ENCODE data around the gene AMBRA1. TPM values are rescaled to one million over a fixed set of nuclear protein-coding genes. Genes with fewer than 3 reads are reported as not detected.

AMBRA1 gene
- polyA plus RNA-seq, 1 of the 3 experiments (the other 2 are of a cell fraction) = 10.4 TPM

DNA sequence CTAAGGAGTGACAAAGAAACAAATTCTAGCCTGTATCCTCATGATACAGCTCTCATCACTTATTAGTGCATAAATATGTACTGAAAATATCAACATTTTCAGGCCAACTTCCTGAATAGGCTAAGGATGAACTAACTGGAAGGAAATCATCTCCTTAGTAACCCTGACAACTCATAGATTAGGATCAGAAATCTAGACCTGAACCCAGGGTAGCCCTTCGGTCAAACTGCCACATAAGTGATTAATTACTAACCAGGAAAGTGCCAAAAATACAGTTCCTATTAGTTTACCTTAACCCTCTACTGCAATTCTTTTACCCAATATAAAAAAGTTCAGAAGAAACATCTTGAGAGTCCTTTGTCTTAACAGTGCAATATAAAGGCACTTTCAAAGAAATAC is 40.0 kb downstream of the AMBRA1 start:
- TF ChIP-seq YY1 (IDR thresholded peaks at IDR 0.05; ENCODE audit: low read depth) (no peak), MEF2A (IDR thresholded peaks at IDR 0.05; ENCODE audit: borderline replicate concordance, low read depth) (no peak), PBX3 (IDR thresholded peaks at IDR 0.05) (peak; percentile 59), FOXJ3 (CRISPR knock-in tag; IDR thresholded peaks at IDR 0.05) (no peak), RXRA (IDR thresholded peaks at IDR 0.05; ENCODE audit: borderline replicate concordance, low read depth) (peak; percentile 62; the same call in 1 of the 2 replicates), CHD2 (IDR thresholded peaks at IDR 0.05; ENCODE audit: low read length, partially characterized antibody) (no peak)
- H3K27ac ChIP-seq (ENCODE audit: low read depth in 2 of 2, low read length in 1 of 2) = peak overlapping the region; percentile 23 to 81; a peak in 3 of 4 replicates
- H3K9me2 ChIP-seq = no peaks in the 10 kb centered on the region
- H3K9me3 ChIP-seq = no peaks in the 10 kb centered on the region
- no peak overlapping the region for H3K4me3 ChIP-seq (ENCODE audit: low read depth in 2 of 2, low read length in 1 of 2)
- H3K36me3 ChIP-seq (replicated peaks in 1 of 2; ENCODE audit: control insufficient read depth in 1 of 2, insufficient read depth in 2 of 2, low read length in 1 of 2) = no peaks in the 10 kb centered on the region
- no peaks in the 10 kb centered on the region for H3K27me3 ChIP-seq (ENCODE audit: insufficient read depth)
- POLR2A ChIA-PET = no interaction called here
- no peak overlapping the region for H2AFZ ChIP-seq (ENCODE audit: low read depth)
- H3K4me1 ChIP-seq (ENCODE audit: control insufficient read depth in 1 of 2, insufficient read depth in 2 of 2, low read depth in 1 of 2, low read length in 1 of 2) = peaks cover 0 to 32% of the 10 kb centered on the region in 2 experiments; a peak in 3 of 4 replicates
- no peak for DNase-seq
- peaks cover 11% of the 10 kb centered on the region for H3F3A ChIP-seq (replicated peaks; ENCODE audit: insufficient read depth)
- peaks cover 96% of the 10 kb centered on the region for H3K79me2 ChIP-seq (ENCODE audit: insufficient read depth)
- peak overlapping the region; percentile 61 for H3K4me2 ChIP-seq
- peak overlapping the region; percentile 28; the same call in 1 of the 2 replicates for H3K9ac ChIP-seq
- peaks cover 29% of the 10 kb centered on the region; the same call in 1 of the 2 replicates for H4K20me1 ChIP-seq (ENCODE audit: insufficient read depth)
- CTCF ChIA-PET = interaction anchor here (0.9 to 2.0 kb wide), 4 partner anchors 13 to 164 kb away, joined by 3 to 5 read pairs (median 4); no protein-coding TSS in a partner anchor
- WGBS (ENCODE audit: low lambda C conversion rate) = 6% methylated on average over 1 of the region's 1 CpG

DNA sequence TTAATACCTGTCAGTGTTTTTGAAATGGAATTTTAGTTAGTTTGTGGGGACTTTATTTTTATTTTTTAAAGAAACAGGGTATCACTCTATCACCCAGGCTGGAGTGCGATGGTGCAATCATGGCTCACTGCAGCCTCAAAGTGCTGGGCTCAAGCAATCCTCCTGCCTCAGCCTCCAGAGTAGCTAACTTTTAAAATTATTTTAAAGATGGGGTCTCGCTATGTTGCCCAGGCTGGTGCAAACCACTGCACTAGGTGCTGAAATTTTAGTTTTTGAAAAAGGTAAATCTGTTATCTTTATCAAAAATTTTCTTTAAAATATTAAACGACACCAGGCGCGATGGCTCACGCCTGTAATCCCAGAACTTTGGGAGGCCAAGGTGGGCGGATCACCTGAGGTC is 42.6 kb downstream of the AMBRA1 start:
- Histone ChIP-seq H3K27me3 (ENCODE audit: insufficient read depth) (no peaks in the 10 kb centered on the region), H3K79me2 (ENCODE audit: insufficient read depth) (peaks cover 83% of the 10 kb centered on the region), H3K4me3 (ENCODE audit: low read depth in 2 of 2, low read length in 1 of 2) (no peak overlapping the region), H3K27ac (ENCODE audit: low read depth in 2 of 2, low read length in 1 of 2) (no peak overlapping the region), H3F3A (replicated peaks; ENCODE audit: insufficient read depth) (peaks cover 11% of the 10 kb centered on the region), H3K36me3 (replicated peaks in 1 of 2; ENCODE audit: control insufficient read depth in 1 of 2, insufficient read depth in 2 of 2, low read length in 1 of 2) (peaks cover 7 to 13% of the 10 kb centered on the region in 2 experiments), H4K20me1 (ENCODE audit: insufficient read depth) (peaks cover 20% of the 10 kb centered on the region; the same call in 1 of the 2 replicates), H3K4me2 (no peak overlapping the region), H3K9ac (no peak overlapping the region), H3K9me3 (no peaks in the 10 kb centered on the region), H2AFZ (ENCODE audit: low read depth) (no peak overlapping the region), H3K4me1 (ENCODE audit: control insufficient read depth in 1 of 2, insufficient read depth in 2 of 2, low read depth in 1 of 2, low read length in 1 of 2) (peaks cover 0 to 32% of the 10 kb centered on the region in 2 experiments; a peak in 3 of 4 replicates), H3K9me2 (no peaks in the 10 kb centered on the region)
- no peak for DNase-seq
- POLR2A ChIA-PET = no interaction called here
- WGBS (ENCODE audit: low lambda C conversion rate) = 95% methylated on average over 7 of the region's 7 CpGs
- CTCF ChIA-PET = interaction anchor here (1.0 to 4.7 kb wide), 2 partner anchors 10 to 163 kb away, joined by 3 to 25 read pairs; no protein-coding TSS in a partner anchor
- no peak for TF ChIP-seq CHD2 (IDR thresholded peaks at IDR 0.05; ENCODE audit: low read length, partially characterized antibody)

DNA sequence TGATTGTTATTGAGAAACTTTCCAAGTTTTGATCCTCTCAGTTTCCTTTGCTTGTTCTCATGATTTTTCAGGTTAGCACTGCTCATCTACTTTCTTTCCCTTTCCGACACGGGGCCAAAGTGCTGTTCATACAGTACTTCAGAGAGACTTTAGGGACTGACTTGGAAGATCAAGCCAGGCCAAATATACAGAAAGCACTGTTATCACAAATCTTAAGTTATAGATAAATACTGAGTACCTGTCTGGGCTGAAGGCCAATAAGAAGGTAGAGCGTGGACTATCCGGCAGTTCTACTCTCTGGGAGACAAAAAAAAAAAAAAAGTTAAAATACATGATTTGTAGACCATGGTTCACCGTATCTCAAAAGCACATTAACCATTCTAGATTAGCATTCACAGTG is 46.2 kb downstream of the AMBRA1 start:
- POLR2A ChIA-PET = no interaction called here
- H4K20me1 ChIP-seq (ENCODE audit: insufficient read depth) = peaks cover 7% of the 10 kb centered on the region; the same call in 1 of the 2 replicates
- H3K9ac ChIP-seq = no peak overlapping the region
- WGBS (ENCODE audit: low lambda C conversion rate) = 98% methylated on average over 5 of the region's 5 CpGs
- no peak overlapping the region for H3K4me3 ChIP-seq (ENCODE audit: low read depth in 2 of 2, low read length in 1 of 2)
- no peak for DNase-seq
- H3K9me3 ChIP-seq = no peaks in the 10 kb centered on the region
- H2AFZ ChIP-seq (ENCODE audit: low read depth) = no peak overlapping the region
- H3K27me3 ChIP-seq (ENCODE audit: insufficient read depth) = no peaks in the 10 kb centered on the region
- peaks cover 23 to 27% of the 10 kb centered on the region in 2 experiments for H3K36me3 ChIP-seq (replicated peaks in 1 of 2; ENCODE audit: control insufficient read depth in 1 of 2, insufficient read depth in 2 of 2, low read length in 1 of 2)
- H3K4me1 ChIP-seq (ENCODE audit: control insufficient read depth in 1 of 2, insufficient read depth in 2 of 2, low read depth in 1 of 2, low read length in 1 of 2) = no peaks in the 10 kb centered on the region
- H3K79me2 ChIP-seq (ENCODE audit: insufficient read depth) = peaks cover 50% of the 10 kb centered on the region
- no peak overlapping the region for H3K4me2 ChIP-seq
- H3K27ac ChIP-seq (ENCODE audit: low read depth in 2 of 2, low read length in 1 of 2) = no peak overlapping the region
- no peaks in the 10 kb centered on the region for H3K9me2 ChIP-seq
- no peaks in the 10 kb centered on the region for H3F3A ChIP-seq (replicated peaks; ENCODE audit: insufficient read depth)
- CTCF ChIA-PET = interaction anchor here (1.2 to 4.7 kb wide), 7 partner anchors 10 to 159 kb away, joined by 3 to 25 read pairs (median 9); partner anchors contain the start of gene CHRM4
- TF ChIP-seq MAX (IDR thresholded peaks at IDR 0.05; ENCODE audit: low read depth) = no peak
- TF ChIP-seq GATA2 (CRISPR knock-in tag; IDR thresholded peaks at IDR 0.05) = no peak
- no peak for TF ChIP-seq GABPA (IDR thresholded peaks at IDR 0.05; ENCODE audit: low read depth)
- no peak for TF ChIP-seq SIN3A (IDR thresholded peaks at IDR 0.05; ENCODE audit: borderline replicate concordance, low read depth, low read length)
- TF ChIP-seq CHD2 (IDR thresholded peaks at IDR 0.05; ENCODE audit: low read length, partially characterized antibody) = no peak
- TF ChIP-seq, protein P1, sequence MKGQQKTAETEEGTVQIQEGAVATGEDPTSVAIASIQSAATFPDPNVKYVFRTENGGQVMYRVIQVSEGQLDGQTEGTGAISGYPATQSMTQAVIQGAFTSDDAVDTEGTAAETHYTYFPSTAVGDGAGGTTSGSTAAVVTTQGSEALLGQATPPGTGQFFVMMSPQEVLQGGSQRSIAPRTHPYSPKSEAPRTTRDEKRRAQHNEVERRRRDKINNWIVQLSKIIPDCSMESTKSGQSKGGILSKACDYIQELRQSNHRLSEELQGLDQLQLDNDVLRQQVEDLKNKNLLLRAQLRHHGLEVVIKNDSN (IDR thresholded peaks at IDR 0.05; ENCODE audit: borderline replicate concordance, low read depth) = no peak
- no peak for TF ChIP-seq ELF1 (IDR thresholded peaks at IDR 0.05)
- no peak for TF ChIP-seq REST (IDR thresholded peaks at IDR 0.05; ENCODE audit: low read depth, low read length)
- TF ChIP-seq POLR2AphosphoS5 (IDR thresholded peaks at IDR 0.05; ENCODE audit: low read depth, low read length) = no peak
- TF ChIP-seq FOSL2 (IDR thresholded peaks at IDR 0.05; ENCODE audit: borderline replicate concordance, low read depth) = no peak
- no peak for TF ChIP-seq SMC3 (IDR thresholded peaks at IDR 0.05; ENCODE audit: low read depth, low read length)
- TF ChIP-seq MXI1 (IDR thresholded peaks at IDR 0.05; ENCODE audit: low read depth, low read length) = no peak
